ENCODE results near the gene LRIT2. TPM values are rescaled to one million over a fixed set of nuclear protein-coding genes. Genes with fewer than 3 reads are reported as not detected.

LRIT2 gene
- total RNA-seq, 2 experiments from 2014 or later, result not detected

GRCh38 chr10:84244651-84245270, 19.4 kb upstream of the LRIT2 start, which contains the start of gene RGR:
TSS of gene RGR (plus strand) at chr10:84245053. CDS start at chr10:84245091, 38 bp downstream.
- CTCF ChIA-PET (ENCODE audit: unreplicated experiment), result no interaction called here
- no peaks in the 10 kb centered on the region for H3K79me2 ChIP-seq (ENCODE audit: insufficient read depth, low read depth, low read length)
- BruUV-seq (replicated peaks), result no TSS peak
- no peak within 1 kb of the TSS for H3K27ac ChIP-seq (ENCODE audit: low read depth, low read length, poor library complexity, severe bottlenecking)
- POLR2A ChIA-PET, result no interaction called here
- no peak within 1 kb of the TSS for H2AFZ ChIP-seq (ENCODE audit: low read length)
- no peak within 1 kb of the TSS for H3K4me2 ChIP-seq (ENCODE audit: low read length)
- TF ChIP-seq EZH2phosphoT487 (IDR thresholded peaks at IDR 0.05; ENCODE audit: borderline replicate concordance, low read depth, low read length) (no peak), CTCF (conservative IDR thresholded peaks at IDR 0.05; ENCODE audit: low read length) (no peak)
- no peaks in the 10 kb centered on the region for H4K20me1 ChIP-seq (ENCODE audit: insufficient read depth, low read length)
- H3K4me1 ChIP-seq (ENCODE audit: insufficient read depth, low read length, poor library complexity, severe bottlenecking), result no peaks in the 10 kb centered on the region
- no peak for DNase-seq (ENCODE audit: low spot score)
- intact Hi-C loops (cut with micrococcal nuclease; ENCODE audit: unreplicated experiment), result no loop called here
- H3K4me3 ChIP-seq (ENCODE audit: low read depth, low read length, poor library complexity, severe bottlenecking), result no peak within 1 kb of the TSS
- H3K9me2 ChIP-seq (ENCODE audit: insufficient read depth, low read length), result no peaks in the 10 kb centered on the region
- no peaks in the 10 kb centered on the region for H3K9me3 ChIP-seq (ENCODE audit: low read length)
- H3K36me3 ChIP-seq (ENCODE audit: insufficient read depth, low read length), result no peaks in the 10 kb centered on the region

DNA sequence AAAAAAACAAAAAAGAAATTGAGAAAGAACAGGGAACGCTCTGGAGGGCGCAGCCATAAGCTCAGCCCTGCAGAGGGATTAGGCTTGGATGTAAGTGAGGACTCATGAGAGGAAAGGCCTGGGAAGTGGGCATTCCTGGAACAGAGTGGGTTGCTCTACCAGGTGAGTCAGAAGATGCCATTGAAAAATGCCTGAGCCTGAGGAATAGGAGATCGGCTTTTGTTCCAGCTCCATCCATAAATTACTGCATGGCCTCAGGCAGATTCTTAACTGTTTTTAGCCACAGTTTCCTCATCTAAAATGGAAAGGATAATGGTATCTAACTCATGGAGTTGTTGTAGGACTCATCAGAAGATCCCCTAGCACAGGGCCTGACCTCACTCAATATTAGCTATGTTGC, 18.4 kb upstream of the LRIT2 start:
- H3K4me2 ChIP-seq (ENCODE audit: low read length), result no peak overlapping the region
- no peaks in the 10 kb centered on the region for H3K9me2 ChIP-seq (ENCODE audit: insufficient read depth, low read length)
- no peaks in the 10 kb centered on the region for H3K36me3 ChIP-seq (ENCODE audit: insufficient read depth, low read length)
- H3K79me2 ChIP-seq (ENCODE audit: insufficient read depth, low read depth, low read length), result no peaks in the 10 kb centered on the region
- intact Hi-C loops (cut with micrococcal nuclease; ENCODE audit: unreplicated experiment), result no loop called here
- H3K4me1 ChIP-seq (ENCODE audit: insufficient read depth, low read length, poor library complexity, severe bottlenecking), result no peaks in the 10 kb centered on the region
- ChIA-PET POLR2A (no interaction called here), CTCF (ENCODE audit: unreplicated experiment) (no interaction called here)
- H4K20me1 ChIP-seq (ENCODE audit: insufficient read depth, low read length), result no peaks in the 10 kb centered on the region
- no peak overlapping the region for H3K27ac ChIP-seq (ENCODE audit: low read depth, low read length, poor library complexity, severe bottlenecking)
- H3K9me3 ChIP-seq (ENCODE audit: low read length), result no peaks in the 10 kb centered on the region
- BruUV-seq (replicated peaks), result no TSS peak
- no peak overlapping the region for H2AFZ ChIP-seq (ENCODE audit: low read length)
- TF ChIP-seq CTCF (conservative IDR thresholded peaks at IDR 0.05; ENCODE audit: low read length) (no peak), EZH2phosphoT487 (IDR thresholded peaks at IDR 0.05; ENCODE audit: borderline replicate concordance, low read depth, low read length) (no peak)
- no peak for DNase-seq (ENCODE audit: low spot score)
- no peak overlapping the region for H3K4me3 ChIP-seq (ENCODE audit: low read depth, low read length, poor library complexity, severe bottlenecking)

DNA sequence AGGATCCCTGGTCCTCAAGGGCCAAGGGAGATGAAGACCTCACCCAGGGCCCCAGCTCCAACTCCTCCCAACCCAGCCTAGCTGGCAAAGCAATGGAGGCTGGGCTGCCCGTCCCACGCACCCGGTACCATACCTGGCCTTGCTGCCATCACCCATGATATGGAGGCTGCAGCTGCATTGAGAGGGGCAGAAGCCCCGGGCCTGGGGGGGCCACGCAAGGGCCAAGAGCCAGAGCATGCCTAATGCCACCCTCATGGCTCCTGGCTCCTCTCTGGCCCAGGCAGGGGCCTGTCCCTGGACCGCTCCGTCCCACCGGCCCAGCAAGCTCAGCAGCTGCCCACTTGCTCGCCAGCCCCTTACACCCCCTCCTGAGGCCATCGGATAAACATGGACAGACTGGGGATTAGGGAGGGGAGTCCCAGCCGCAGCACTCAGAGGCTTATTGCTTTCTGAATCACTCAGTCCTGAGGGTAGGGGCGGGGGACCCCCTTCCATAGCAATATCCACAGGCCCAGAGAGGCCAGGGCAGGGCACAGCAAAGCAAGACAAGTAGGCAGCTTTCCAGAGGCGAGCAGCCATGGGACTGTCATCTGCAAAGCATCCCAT, 15.9 kb upstream of the LRIT2 start, which contains the start of gene LRIT1:
TSS of gene LRIT1 (minus strand) at position 362 of the 606 bp plus-strand sequence. CDS start at position 255, 107 bp downstream.
- H2AFZ ChIP-seq (ENCODE audit: low read length), result no peak within 1 kb of the TSS
- H3K4me2 ChIP-seq (ENCODE audit: low read length), result no peak within 1 kb of the TSS
- TF ChIP-seq CTCF (conservative IDR thresholded peaks at IDR 0.05; ENCODE audit: low read length) (no peak), EZH2phosphoT487 (IDR thresholded peaks at IDR 0.05; ENCODE audit: borderline replicate concordance, low read depth, low read length) (no peak)
- no peaks in the 10 kb centered on the region for H4K20me1 ChIP-seq (ENCODE audit: insufficient read depth, low read length)
- no peaks in the 10 kb centered on the region for H3K9me2 ChIP-seq (ENCODE audit: insufficient read depth, low read length)
- no TSS peak for BruUV-seq (replicated peaks)
- ChIA-PET CTCF (ENCODE audit: unreplicated experiment) (no interaction called here), POLR2A (no interaction called here)
- DNase-seq (ENCODE audit: low spot score), result no peak
- H3K4me1 ChIP-seq (ENCODE audit: insufficient read depth, low read length, poor library complexity, severe bottlenecking), result no peaks in the 10 kb centered on the region
- intact Hi-C loops (cut with micrococcal nuclease; ENCODE audit: unreplicated experiment), result no loop called here
- no peaks in the 10 kb centered on the region for H3K9me3 ChIP-seq (ENCODE audit: low read length)
- H3K36me3 ChIP-seq (ENCODE audit: insufficient read depth, low read length), result no peaks in the 10 kb centered on the region
- H3K27ac ChIP-seq (ENCODE audit: low read depth, low read length, poor library complexity, severe bottlenecking), result no peak within 1 kb of the TSS
- no peaks in the 10 kb centered on the region for H3K79me2 ChIP-seq (ENCODE audit: insufficient read depth, low read depth, low read length)
- no peak within 1 kb of the TSS for H3K4me3 ChIP-seq (ENCODE audit: low read depth, low read length, poor library complexity, severe bottlenecking)
